Activated CD4-positive, alpha-beta T cell treated with anti-CD3 and anti-CD28 coated beads, Interleukin-2, Interleukin-6, amounts not matched to agents 100 ng/mL and 50 ng/mL, durations not matched to agents 16 hours and 8 hours (primary cell): ENCODE data around the gene AHDC1.
A peak's percentile ranks its signal among the peaks of the same experiment; 100 is the strongest.
"Not testable (repeated sequence)": the region's sequence is repeated elsewhere in the genome, so short reads cannot be mapped to it uniquely, and the experiment has no call there.

Experiments used
- DNase-seq: peaks from one replicate; pipeline ENCODE4 v3.0.0-alpha.2; 2020

AHDC1 gene

GRCh38 chr1:27547220-27548116 is 56.5 kb downstream of the AHDC1 start:
- no peak for DNase-seq

DNA sequence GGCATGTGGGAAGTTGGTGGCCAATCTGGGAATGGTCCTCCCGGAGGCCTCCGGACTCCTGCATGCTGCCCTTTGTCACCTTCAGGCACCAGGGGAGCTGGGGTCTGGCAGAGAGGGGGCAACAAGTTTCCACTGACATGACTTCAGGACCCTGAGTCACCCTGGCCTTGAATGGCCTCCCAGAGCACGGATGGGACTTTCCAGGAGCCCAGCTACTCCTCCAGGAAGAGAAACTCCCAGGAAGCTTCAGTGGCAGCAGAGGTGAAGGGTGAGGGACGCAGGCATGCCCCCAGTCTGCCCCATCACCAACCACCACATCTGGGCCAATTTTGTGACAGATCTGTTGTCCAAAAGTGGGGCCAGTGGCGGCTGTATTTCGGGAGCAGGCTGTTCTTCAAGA is 58.1 kb downstream of the AHDC1 start:
- DNase-seq = no peak

GRCh38 chr1:27545271-27545670 is 58.7 kb downstream of the AHDC1 start:
- DNase-seq = no peak

GRCh38 chr1:27544834-27545233 is 59.1 kb downstream of the AHDC1 start:
- DNase-seq = no peak

DNA sequence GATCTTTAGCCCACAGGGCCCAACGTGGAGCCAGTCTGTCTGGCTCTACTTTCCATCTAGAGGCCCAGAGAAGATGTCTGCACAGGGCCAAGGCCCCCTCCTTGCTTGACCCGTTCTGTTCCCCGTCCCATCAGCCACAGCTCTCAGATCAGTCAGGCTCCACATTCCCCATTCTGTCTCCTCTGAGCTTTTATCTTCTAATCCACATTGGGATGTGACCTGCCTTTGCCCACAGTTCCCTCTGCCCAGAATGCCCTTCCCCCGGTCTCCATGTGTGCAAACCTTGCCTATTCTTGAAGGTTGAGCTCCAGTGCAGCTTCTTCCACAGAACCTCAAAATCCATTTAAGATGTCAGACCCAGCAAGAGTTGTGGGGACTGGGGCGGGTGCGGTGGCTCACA is 60.7 kb downstream of the AHDC1 start:
- DNase-seq = no peak

GRCh38 chr1:27542463-27543273 is 61.3 kb downstream of the AHDC1 start:
- DNase-seq = peak; percentile 33

DNA sequence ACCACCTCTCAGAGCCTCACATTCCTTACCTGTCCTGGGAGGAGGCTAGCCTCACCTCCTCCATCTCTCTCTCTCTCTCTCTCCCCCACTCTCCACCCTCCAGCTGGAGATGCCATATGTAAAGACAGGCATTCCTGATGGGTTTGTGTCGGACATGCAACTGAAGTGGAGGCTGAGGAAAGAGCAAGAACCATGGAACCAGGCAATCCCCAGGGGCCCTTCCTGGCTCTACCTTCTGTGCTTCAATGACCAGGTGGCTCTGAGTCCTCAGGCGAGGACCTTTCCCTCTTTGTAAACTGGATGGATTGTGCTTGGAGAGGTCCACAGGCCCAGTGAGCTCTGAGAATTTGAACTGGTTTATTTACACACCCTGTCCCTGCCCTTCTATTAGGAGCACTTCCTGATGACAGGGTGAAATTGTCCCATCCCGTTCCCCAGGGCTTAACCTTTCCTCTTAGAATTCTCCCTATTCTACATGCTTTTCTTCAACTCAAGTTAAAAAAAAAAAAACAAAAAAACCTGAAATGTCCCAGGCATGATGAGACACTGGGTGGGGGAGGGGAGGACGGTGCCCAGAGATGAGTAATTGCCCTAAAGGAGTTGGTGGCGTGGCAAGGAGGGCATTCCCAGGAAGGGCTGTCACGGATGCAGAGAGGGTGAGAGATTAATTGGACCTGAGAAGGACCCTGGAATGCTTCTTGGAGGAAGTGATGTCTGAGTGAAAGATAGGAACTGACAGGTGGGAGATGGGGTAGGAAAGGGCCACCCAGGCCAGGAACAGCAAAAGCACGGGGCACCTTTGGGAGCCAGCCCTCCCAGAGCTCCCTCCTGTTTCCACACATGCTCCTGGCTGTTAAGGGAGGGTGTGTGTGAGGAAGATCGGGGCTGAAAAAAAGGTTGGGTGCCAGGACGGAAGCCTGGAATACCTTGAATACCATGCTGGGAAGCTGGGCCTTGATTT is 63.8 kb downstream of the AHDC1 start:
- DNase-seq = no peak

- no peak for DNase-seq
Measured at GRCh38 chr1:27538793-27539192, 65.2 kb downstream of the AHDC1 start.

GRCh38 chr1:27538305-27538676 is 65.7 kb downstream of the AHDC1 start:
- not testable (repeated sequence) for DNase-seq

GRCh38 chr1:27536767-27537166 is 67.2 kb downstream of the AHDC1 start:
- no peak for DNase-seq

DNA sequence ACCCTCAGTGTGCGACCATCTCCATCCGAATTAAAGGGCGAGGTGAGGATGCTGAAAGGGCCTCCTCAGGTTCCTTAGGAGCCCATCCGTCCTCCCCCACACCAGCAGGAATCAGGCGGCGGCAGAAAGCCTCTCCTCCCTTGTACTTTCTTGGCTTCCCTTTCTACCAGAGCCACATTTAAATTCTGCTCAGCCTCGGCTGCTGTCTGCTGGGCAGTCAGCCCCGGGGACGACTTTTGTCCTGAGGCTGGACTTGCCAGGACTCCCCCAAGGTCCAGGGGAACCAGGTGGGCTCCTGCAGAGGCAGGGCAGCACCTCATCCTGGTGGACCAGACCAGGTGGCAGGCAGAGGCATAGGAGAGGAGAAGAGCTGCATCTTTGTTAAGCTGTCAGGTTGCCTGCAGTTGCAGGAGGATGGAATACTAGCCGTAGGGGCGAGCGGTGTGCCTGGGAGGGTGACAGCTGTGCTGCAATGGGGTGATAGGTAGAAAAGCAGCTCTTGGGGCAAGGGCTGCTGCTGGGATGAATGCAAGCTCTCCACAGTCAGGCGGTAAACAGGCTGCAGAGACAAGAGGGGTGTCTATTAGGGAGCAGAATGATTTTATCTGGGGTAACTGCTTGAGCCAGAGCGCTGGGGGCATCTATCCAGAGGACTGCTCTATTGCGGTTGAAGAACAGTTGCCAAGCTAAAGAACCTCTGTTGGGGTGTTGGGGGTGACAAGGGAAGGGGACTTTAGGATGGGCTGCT is 67.8 kb downstream of the AHDC1 start:
- DNase-seq = no peak

GRCh38 chr1:27535386-27535785 is 68.6 kb downstream of the AHDC1 start:
- no peak for DNase-seq

GRCh38 chr1:27531959-27532685 is 71.8 kb downstream of the AHDC1 start:
- DNase-seq = no peak

- no peak for DNase-seq
Measured at GRCh38 chr1:27530192-27530591, 73.8 kb downstream of the AHDC1 start.

- DNase-seq = no peak
Measured at GRCh38 chr1:27529704-27530018, 74.3 kb downstream of the AHDC1 start.

- DNase-seq = no peak
Measured at GRCh38 chr1:27528818-27529703, 74.9 kb downstream of the AHDC1 start.

- DNase-seq = no peak
Measured at GRCh38 chr1:27527890-27528817, 75.8 kb downstream of the AHDC1 start.

- DNase-seq = no peak
Measured at GRCh38 chr1:27527223-27527889, 76.6 kb downstream of the AHDC1 start.
